CD8-positive, alpha-beta memory T cell (primary cell): ENCODE measurements around the gene PHKB. TPM values are rescaled to one million over a fixed set of nuclear protein-coding genes. Genes with fewer than 3 reads are reported as not detected.

Experiments
- CTCF ChIA-PET: fragments of 350-600 bp; sonication (Branson Sonifier 250); formaldehyde crosslinking; loops from one replicate; lab custom pipeline; 2021; ENCODE audit warnings: antibody characterized with exemption; lab: Charles Lee
- POLR2A ChIA-PET: fragments of 350-600 bp; sonication (Branson Sonifier 250); formaldehyde crosslinking; loops from one replicate; lab custom pipeline; 2021; ENCODE audit warnings: antibody characterized with exemption; lab: Charles Lee
- DNase-seq, 5 donors: peaks; one replicate each; pipeline versions ENCODE4 v3.0.0 to v3.0.0-alpha.2; 2020 to 2022; ENCODE audit warnings: mixed read lengths in 1 of 5
- H3K27ac ChIP-seq: one replicate; pipeline ENCODE4 v1.7.0; 2013; ENCODE audit warnings: low read depth, mild to moderate bottlenecking, low read length, moderate library complexity
- H3K27me3 ChIP-seq: 2 replicates; pipeline ENCODE4 v1.7.0; 2013; ENCODE audit warnings: low read length, mild to moderate bottlenecking; ENCODE audit not compliant: insufficient read depth, poor library complexity, severe bottlenecking
- H3K36me3 ChIP-seq: 2 replicates; pipeline ENCODE4 v1.7.0; 2013; ENCODE audit warnings: mild to moderate bottlenecking, low read length, moderate library complexity; ENCODE audit not compliant: insufficient read depth
- H3K4me1 ChIP-seq: 2 replicates; pipeline ENCODE4 v1.7.0; 2013; ENCODE audit warnings: mild to moderate bottlenecking, low read length, moderate library complexity; ENCODE audit not compliant: insufficient read depth
- H3K4me3 ChIP-seq: 2 replicates; pipeline ENCODE4 v1.7.0; 2013; ENCODE audit warnings: mild to moderate bottlenecking, low read length
- H3K9me3 ChIP-seq: 2 replicates; pipeline ENCODE4 v1.7.0; 2013; ENCODE audit warnings: mild to moderate bottlenecking, low read length
- H3K27ac Mint-ChIP-seq, 8 donors: one replicate each; pipeline ENCODE4 v1.8.0; 2020 to 2021; ENCODE audit warnings: mixed read lengths in 8 of 8, mild to moderate bottlenecking in 6 of 8, inconsistent platforms in 3 of 8, moderate library complexity in 3 of 8
- H3K27me3 Mint-ChIP-seq, 2 donors: one replicate each; pipeline ENCODE4 v1.8.0; 2020 to 2021; ENCODE audit warnings: mixed read lengths in 2 of 2, mild to moderate bottlenecking in 1 of 2, moderate library complexity in 1 of 2
- H3K36me3 Mint-ChIP-seq, 3 donors: one replicate each; pipeline ENCODE4 v1.8.0; 2020 to 2021; ENCODE audit warnings: mixed read lengths in 3 of 3, inconsistent platforms in 1 of 3, mild to moderate bottlenecking in 1 of 3
- H3K4me1 Mint-ChIP-seq, 3 donors: one replicate each; pipeline ENCODE4 v1.8.0; 2020 to 2021; ENCODE audit warnings: mixed read lengths in 3 of 3, inconsistent platforms in 1 of 3, mild to moderate bottlenecking in 1 of 3
- H3K4me3 Mint-ChIP-seq, 7 donors: one replicate each; pipeline ENCODE4 v1.8.0; 2020 to 2021; ENCODE audit warnings: mixed read lengths in 7 of 7, mild to moderate bottlenecking in 6 of 7, moderate library complexity in 4 of 7, inconsistent platforms in 2 of 7
- H3K9me3 Mint-ChIP-seq, 5 donors: one replicate each; pipeline ENCODE4 v1.8.0; 2020 to 2022; ENCODE audit warnings: mixed read lengths in 5 of 5, mild to moderate bottlenecking in 3 of 5, moderate library complexity in 2 of 5, inconsistent platforms in 1 of 5
- polyA plus RNA-seq: library from polyadenylated mRNA; unstranded; fragments of 300-500 nt; fragmentation: Illumina TruSeq; gene quantifications from one replicate; pipeline ENCODE4 v1.2.3, GENCODE V29; 2021
- total RNA-seq, 2 experiments: library from RNA; stranded (reverse); gene quantifications; one replicate each; pipeline ENCODE4 v1.2.3, GENCODE V29; 2021

The PHKB gene
- total and polyA plus RNA-seq, 3 experiments from 2014 or later, result 23.0 to 29.2 (median 25.4) TPM

DNA sequence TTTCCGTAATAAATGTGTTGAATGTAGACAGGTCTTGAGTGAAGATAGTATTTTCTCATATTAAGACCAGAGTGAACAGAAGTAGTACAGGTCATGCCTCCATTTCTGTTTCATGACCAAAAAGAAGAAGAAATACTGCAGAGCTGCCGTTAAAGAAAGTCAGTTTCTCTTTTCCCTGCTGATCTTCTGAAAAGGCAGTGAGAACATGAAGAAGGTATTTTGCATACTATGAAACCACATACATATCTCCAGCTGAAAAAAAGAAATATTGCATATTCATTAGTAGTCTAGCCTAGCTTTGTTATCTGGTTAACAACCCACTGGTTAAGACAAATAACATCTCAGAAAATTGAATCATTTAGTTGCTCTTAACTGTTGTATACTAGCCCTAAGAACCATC, 138.4 kb downstream of the PHKB start:
- Histone ChIP-seq H3K27me3 (no peaks in the 10 kb centered on the region), H3K9me3 (no peaks in the 10 kb centered on the region), H3K36me3 (no peaks in the 10 kb centered on the region), H3K4me3 (no peak overlapping the region), H3K27ac (no peak overlapping the region), H3K4me1 (no peaks in the 10 kb centered on the region)
- H3K9me3 Mint-ChIP-seq, result no peaks in the 10 kb centered on the region
- DNase-seq, result no peak
- peak overlapping the region in 2 of 8 donors; percentile 5 to 27 for H3K27ac Mint-ChIP-seq
- no peak overlapping the region for H3K4me3 Mint-ChIP-seq
- ChIA-PET CTCF (no interaction called here), POLR2A (no interaction called here)
- no peaks in the 10 kb centered on the region for H3K27me3 Mint-ChIP-seq
- H3K36me3 Mint-ChIP-seq, result peaks cover 9 to 37% (median 25%) of the 10 kb centered on the region in 3 donors
- H3K4me1 Mint-ChIP-seq, result peaks cover 8 to 10% (median 9%) of the 10 kb centered on the region in 3 donors

DNA sequence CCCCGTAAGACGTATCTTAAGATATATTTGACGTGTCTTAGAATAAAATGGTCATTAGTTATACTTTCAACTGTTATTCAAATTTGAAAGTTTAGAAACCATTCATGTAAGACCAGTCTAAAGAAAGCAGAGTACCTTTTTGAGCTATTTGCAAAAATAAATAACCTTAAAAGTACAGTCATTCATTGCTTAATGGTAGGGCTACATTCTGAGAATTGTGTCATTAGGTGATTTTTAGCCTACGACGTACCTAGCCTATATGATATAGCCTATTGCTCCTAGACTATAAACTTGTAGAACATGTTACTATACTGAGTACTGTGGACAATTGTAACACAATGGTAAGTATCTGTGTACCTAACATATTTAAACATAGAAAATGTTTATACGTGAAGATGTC, 139.2 kb downstream of the PHKB start:
- Histone ChIP-seq H3K9me3 (no peaks in the 10 kb centered on the region), H3K4me3 (no peak overlapping the region), H3K27me3 (no peaks in the 10 kb centered on the region), H3K36me3 (no peaks in the 10 kb centered on the region), H3K4me1 (no peaks in the 10 kb centered on the region), H3K27ac (no peak overlapping the region)
- peaks cover 9 to 34% (median 25%) of the 10 kb centered on the region in 3 donors for H3K36me3 Mint-ChIP-seq
- CTCF ChIA-PET, result no interaction called here
- H3K27ac Mint-ChIP-seq, result no peak overlapping the region
- POLR2A ChIA-PET, result no interaction called here
- no peaks in the 10 kb centered on the region for H3K9me3 Mint-ChIP-seq
- DNase-seq, result no peak
- no peaks in the 10 kb centered on the region for H3K27me3 Mint-ChIP-seq
- H3K4me1 Mint-ChIP-seq, result peaks cover 8 to 10% (median 9%) of the 10 kb centered on the region in 3 donors
- no peak overlapping the region for H3K4me3 Mint-ChIP-seq

DNA sequence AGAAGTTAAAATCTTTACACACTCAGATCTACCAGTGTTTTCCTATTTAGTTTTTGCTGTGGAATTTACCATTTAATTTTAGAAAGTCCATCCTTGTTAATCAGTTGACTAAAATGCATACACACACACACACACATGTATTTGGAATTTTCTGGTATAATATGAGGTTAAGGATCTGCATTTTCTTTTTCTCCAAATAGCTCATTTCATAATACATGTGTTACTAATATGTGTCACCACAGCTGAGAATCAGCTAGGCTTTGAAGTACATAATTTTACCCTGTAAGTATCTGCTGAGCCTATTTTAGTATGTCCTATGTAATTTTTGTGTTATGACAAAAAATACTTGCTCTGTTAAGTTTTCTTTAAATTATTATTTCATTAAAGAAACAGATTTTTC, 143.2 kb downstream of the PHKB start:
- Mint-ChIP-seq H3K4me1 (peaks cover 8 to 10% (median 9%) of the 10 kb centered on the region in 3 donors), H3K36me3 (peaks cover 15 to 31% (median 16%) of the 10 kb centered on the region in 3 donors), H3K27ac (peak overlapping the region in 1 of 8 donors; percentile 14), H3K9me3 (peaks cover 0 to 9% (median 0%) of the 10 kb centered on the region in 5 donors), H3K27me3 (no peaks in the 10 kb centered on the region), H3K4me3 (no peak overlapping the region)
- ChIA-PET POLR2A (no interaction called here), CTCF (no interaction called here)
- H3K27me3 ChIP-seq, result no peaks in the 10 kb centered on the region
- H3K27ac ChIP-seq, result no peak overlapping the region
- no peak for DNase-seq
- H3K4me3 ChIP-seq, result no peak overlapping the region
- H3K36me3 ChIP-seq, result no peaks in the 10 kb centered on the region
- no peaks in the 10 kb centered on the region for H3K9me3 ChIP-seq
- H3K4me1 ChIP-seq, result no peaks in the 10 kb centered on the region

DNA sequence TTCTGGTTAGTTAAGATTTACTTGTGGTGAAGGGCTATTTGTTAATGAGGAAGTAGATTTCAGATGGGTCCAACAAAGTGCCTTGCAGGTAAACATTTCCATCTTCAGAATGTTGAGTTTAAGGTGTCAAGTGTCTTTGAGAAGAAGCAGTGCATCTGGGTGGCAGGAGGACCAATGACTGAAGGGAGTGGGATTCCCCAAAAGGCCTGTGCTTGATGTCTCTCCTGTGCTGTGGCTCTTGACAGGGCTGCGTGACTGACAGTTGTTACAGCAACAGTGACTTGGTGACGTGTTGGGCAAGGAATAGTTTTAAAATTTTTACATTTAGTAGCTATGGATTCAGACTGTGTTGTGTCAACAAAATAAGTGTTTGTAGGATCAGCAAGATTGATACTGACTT, 149.9 kb downstream of the PHKB start:
- no peak for DNase-seq
- H3K36me3 Mint-ChIP-seq, result peaks cover 31 to 63% (median 35%) of the 10 kb centered on the region in 3 donors
- Histone ChIP-seq H3K4me3 (no peak overlapping the region), H3K36me3 (peaks cover 5% of the 10 kb centered on the region), H3K27ac (no peak overlapping the region), H3K9me3 (no peaks in the 10 kb centered on the region), H3K27me3 (no peaks in the 10 kb centered on the region), H3K4me1 (no peaks in the 10 kb centered on the region)
- peak overlapping the region in 1 of 7 donors; percentile 30 for H3K4me3 Mint-ChIP-seq
- no peaks in the 10 kb centered on the region for H3K27me3 Mint-ChIP-seq
- ChIA-PET CTCF (interaction anchor here (0.8 kb wide), 1 partner anchor 180 kb away, joined by 3 read pairs; no protein-coding TSS in a partner anchor), POLR2A (no interaction called here)
- H3K27ac Mint-ChIP-seq, result peak overlapping the region in 4 of 8 donors; percentile 12 to 69 (median 64)
- H3K9me3 Mint-ChIP-seq, result peaks cover 0 to 9% (median 0%) of the 10 kb centered on the region in 5 donors
- H3K4me1 Mint-ChIP-seq, result peaks cover 13 to 37% (median 24%) of the 10 kb centered on the region in 3 donors

DNA sequence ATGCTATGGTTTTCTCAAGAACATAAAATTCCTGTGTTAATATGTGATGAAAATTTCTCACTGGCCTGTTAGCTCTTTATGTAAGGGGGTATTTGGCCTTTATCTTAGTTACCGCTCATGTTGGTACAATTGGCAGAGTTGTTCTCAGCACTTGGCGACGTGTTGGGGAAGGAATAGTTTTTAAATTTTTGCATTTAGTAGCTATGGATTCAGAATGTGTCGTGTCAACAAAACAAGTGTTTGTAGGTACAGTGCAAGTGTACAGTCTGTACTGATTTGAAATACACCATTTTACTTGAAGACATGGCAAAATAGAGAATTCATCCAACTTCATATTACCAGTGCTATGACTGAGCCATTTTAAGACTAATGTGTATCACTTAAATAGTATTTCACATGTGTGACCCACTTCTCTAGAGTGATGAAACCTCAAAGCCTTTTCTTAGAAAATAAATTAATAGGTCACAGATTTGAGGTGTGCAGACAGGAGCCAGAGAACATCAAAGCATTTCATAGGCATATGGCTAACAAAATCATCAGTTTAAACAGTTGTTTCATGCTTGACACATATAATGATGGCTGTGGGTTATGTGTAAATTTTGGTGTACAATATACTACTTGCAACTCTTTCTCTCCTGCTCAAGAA, 150.8 kb downstream of the PHKB start:
- H3K27me3 ChIP-seq, result no peaks in the 10 kb centered on the region
- Mint-ChIP-seq H3K4me1 (peaks cover 13 to 37% (median 24%) of the 10 kb centered on the region in 3 donors), H3K4me3 (peak overlapping the region in 3 of 7 donors; percentile 1 to 54 (median 37)), H3K36me3 (peaks cover 31 to 58% (median 32%) of the 10 kb centered on the region in 3 donors), H3K27me3 (no peaks in the 10 kb centered on the region), H3K27ac (peak overlapping the region in 5 of 8 donors; percentile 1 to 91 (median 80)), H3K9me3 (peaks cover 0 to 9% (median 0%) of the 10 kb centered on the region in 5 donors)
- no peaks in the 10 kb centered on the region for H3K4me1 ChIP-seq
- POLR2A ChIA-PET, result no interaction called here
- CTCF ChIA-PET, result no interaction called here
- no peak overlapping the region for H3K27ac ChIP-seq
- no peak overlapping the region for H3K4me3 ChIP-seq
- peaks cover 5% of the 10 kb centered on the region for H3K36me3 ChIP-seq
- no peaks in the 10 kb centered on the region for H3K9me3 ChIP-seq
- no peak for DNase-seq

DNA sequence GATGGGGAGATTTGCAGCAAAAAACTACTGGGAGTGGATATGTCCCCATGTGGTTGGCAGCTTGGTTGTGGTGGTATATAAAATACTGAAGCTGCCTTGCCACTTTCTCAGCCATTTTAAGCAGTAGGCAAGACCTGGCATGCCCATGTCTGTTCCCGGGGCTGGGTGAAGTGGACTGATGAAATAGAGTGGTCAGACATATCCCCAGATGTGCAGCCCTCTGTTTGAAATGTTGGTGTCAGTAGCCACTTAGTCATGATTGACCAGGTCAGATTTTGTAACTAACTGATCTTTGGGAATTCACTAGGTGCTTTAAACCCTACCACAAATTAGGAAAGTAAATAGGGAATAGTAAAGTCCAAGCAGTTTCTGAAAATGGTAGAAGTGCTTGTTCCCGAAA, 151.6 kb downstream of the PHKB start:
- ChIA-PET CTCF (no interaction called here), POLR2A (no interaction called here)
- Histone ChIP-seq H3K4me3 (no peak overlapping the region), H3K9me3 (no peaks in the 10 kb centered on the region), H3K36me3 (peaks cover 5% of the 10 kb centered on the region), H3K4me1 (no peaks in the 10 kb centered on the region), H3K27ac (no peak overlapping the region), H3K27me3 (no peaks in the 10 kb centered on the region)
- Mint-ChIP-seq H3K36me3 (peaks cover 28 to 58% (median 33%) of the 10 kb centered on the region in 3 donors), H3K27me3 (peaks cover 0 to 2% of the 10 kb centered on the region in 2 donors), H3K4me1 (peaks cover 13 to 37% (median 24%) of the 10 kb centered on the region in 3 donors), H3K27ac (peak overlapping the region in 6 of 8 donors; percentile 33 to 91 (median 54)), H3K9me3 (peaks cover 0 to 5% (median 0%) of the 10 kb centered on the region in 5 donors), H3K4me3 (peak overlapping the region in 3 of 7 donors; percentile 37 to 54 (median 38))
- DNase-seq, result no peak

DNA sequence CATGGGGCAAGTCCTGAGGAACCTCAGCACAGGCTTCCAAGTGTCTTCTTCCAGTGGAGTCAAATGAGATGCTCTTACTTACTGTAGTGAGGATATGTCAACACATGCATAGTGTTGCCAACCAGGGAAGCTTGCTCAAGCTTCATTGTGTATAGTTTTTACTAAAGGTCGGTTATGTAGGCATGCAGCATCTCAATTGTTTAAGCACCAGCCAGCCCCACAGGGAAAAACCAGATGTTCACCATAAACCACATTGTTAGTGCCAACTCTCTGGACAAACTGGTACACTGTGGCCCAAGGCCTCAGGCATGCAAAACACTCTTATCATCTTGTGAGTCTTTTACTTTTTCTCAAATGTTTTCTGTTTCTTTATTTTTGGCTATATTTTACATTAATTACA, 152.1 kb downstream of the PHKB start:
- CTCF ChIA-PET, result no interaction called here

DNA sequence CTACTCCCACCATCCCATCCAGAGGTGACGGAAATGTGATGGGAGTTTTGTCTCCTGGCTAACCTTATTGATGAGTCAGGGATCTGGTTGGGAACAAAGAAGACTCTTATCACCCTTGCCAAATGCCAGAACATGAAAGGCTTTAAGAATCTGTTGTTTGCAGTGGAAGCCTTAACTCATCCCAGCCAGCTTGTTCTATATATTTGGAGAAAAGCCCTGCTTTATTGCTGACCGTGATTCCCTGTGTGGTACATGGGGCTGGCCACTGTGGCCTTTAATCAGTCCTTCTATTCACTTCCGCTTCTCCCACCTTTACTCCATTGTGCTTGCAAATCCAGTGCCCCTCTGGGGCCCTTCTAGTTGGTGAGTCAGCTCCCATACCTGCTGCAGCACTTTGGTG, 156.6 kb downstream of the PHKB start:
- Mint-ChIP-seq H3K4me3 (no peak overlapping the region), H3K9me3 (no peaks in the 10 kb centered on the region), H3K27me3 (peaks cover 0 to 2% of the 10 kb centered on the region in 2 donors), H3K36me3 (peaks cover 11 to 36% (median 15%) of the 10 kb centered on the region in 3 donors), H3K4me1 (peaks cover 0 to 21% (median 10%) of the 10 kb centered on the region in 3 donors), H3K27ac (peak overlapping the region in 1 of 8 donors; percentile 29)
- Histone ChIP-seq H3K4me3 (no peak overlapping the region), H3K27ac (no peak overlapping the region), H3K4me1 (no peaks in the 10 kb centered on the region), H3K27me3 (no peaks in the 10 kb centered on the region), H3K9me3 (no peaks in the 10 kb centered on the region), H3K36me3 (no peaks in the 10 kb centered on the region)
- POLR2A ChIA-PET, result no interaction called here
- CTCF ChIA-PET, result no interaction called here
- no peak for DNase-seq

More for the DNA sequence above, 152.1 kb downstream of the PHKB start:
- peaks cover 5% of the 10 kb centered on the region for H3K36me3 ChIP-seq
- H3K27me3 ChIP-seq, result no peaks in the 10 kb centered on the region
- no peaks in the 10 kb centered on the region for H3K9me3 ChIP-seq
- DNase-seq, result no peak
- Mint-ChIP-seq H3K27ac (peak overlapping the region in 3 of 8 donors; percentile 47 to 83 (median 56)), H3K36me3 (peaks cover 28 to 57% (median 33%) of the 10 kb centered on the region in 3 donors), H3K4me3 (no peak overlapping the region), H3K4me1 (peaks cover 13 to 37% (median 24%) of the 10 kb centered on the region in 3 donors), H3K9me3 (no peaks in the 10 kb centered on the region), H3K27me3 (peaks cover 0 to 2% of the 10 kb centered on the region in 2 donors)
- H3K27ac ChIP-seq, result no peak overlapping the region
- no peak overlapping the region for H3K4me3 ChIP-seq
- no peaks in the 10 kb centered on the region for H3K4me1 ChIP-seq
- POLR2A ChIA-PET, result no interaction called here
